Keratinocyte (primary cell): ENCODE results near the gene RPL7L1. TPM values are rescaled to one million over a fixed set of nuclear protein-coding genes. Genes with fewer than 3 reads are reported as not detected.

Experiments used
- DNase-seq: peaks from one replicate; pipeline ENCODE4 v3.0.0-alpha.2; 2011; ENCODE audit warnings: low read depth, missing footprints, low spot score
- FAIRE-seq: peaks from 2 replicates; lab custom pipeline; 2011; peaks lifted over from hg19 to GRCh38; lab: Jason Lieb, UNC
- H2AFZ ChIP-seq: 2 replicates; pipeline ENCODE4 v1.6.0; 2012; ENCODE audit warnings: low read length, control low read depth, inconsistent platforms; ENCODE audit not compliant: control insufficient read depth
- H3K27ac ChIP-seq: 2 replicates; pipeline ENCODE4 v1.5.1; 2011; ENCODE audit warnings: low read length; ENCODE audit not compliant: control insufficient read depth, insufficient read depth
- H3K27me3 ChIP-seq: 3 replicates; pipeline ENCODE4 v1.6.0; 2011; ENCODE audit warnings: low read length; ENCODE audit not compliant: control insufficient read depth, insufficient read depth; ENCODE audit errors: extremely low read depth
- H3K36me3 ChIP-seq, 2 experiments: 2 replicates in 1 of 2; 3 replicates in 1 of 2; pipeline ENCODE4 v1.5.1; 2011; ENCODE audit warnings: low read length in 2 of 2, mild to moderate bottlenecking in 1 of 2; ENCODE audit not compliant: control insufficient read depth in 2 of 2, insufficient read depth in 2 of 2; ENCODE audit errors: extremely low read depth in 1 of 2
- H3K4me1 ChIP-seq: 3 replicates; pipeline ENCODE4 v1.5.1; 2011; ENCODE audit warnings: low read length; ENCODE audit not compliant: control insufficient read depth, insufficient read depth; ENCODE audit errors: extremely low read depth
- H3K4me2 ChIP-seq: 3 replicates; pipeline ENCODE4 v1.6.0; 2011; ENCODE audit warnings: low read depth, low read length; ENCODE audit not compliant: control insufficient read depth, insufficient read depth; ENCODE audit errors: extremely low read depth
- H3K4me3 ChIP-seq, 3 experiments: fragments of 200-600 bp in 1 of 3; sonication (generic) in 1 of 3; 2 replicates in 2 of 3; 3 replicates in 1 of 3; pipeline ENCODE4 v1.5.1; 2011 to 2016; ENCODE audit warnings: low read length in 3 of 3, mild to moderate bottlenecking in 3 of 3, control low read depth in 2 of 3, inconsistent platforms in 1 of 3, low read depth in 1 of 3, mixed read lengths in 1 of 3, mixed run types in 1 of 3, moderate library complexity in 1 of 3; ENCODE audit not compliant: control insufficient read depth in 2 of 3, insufficient read depth in 2 of 3; ENCODE audit errors: extremely low read depth in 1 of 3
- H3K79me2 ChIP-seq: 2 replicates; pipeline ENCODE4 v1.6.0; 2012; ENCODE audit warnings: low read length; ENCODE audit not compliant: control insufficient read depth, insufficient read depth
- H3K9ac ChIP-seq: 3 replicates; pipeline ENCODE4 v1.6.0; 2011; ENCODE audit warnings: low read length; ENCODE audit not compliant: control insufficient read depth, insufficient read depth; ENCODE audit errors: extremely low read depth
- H3K9me1 ChIP-seq: 3 replicates; pipeline ENCODE4 v1.6.0; 2011; ENCODE audit warnings: low read length; ENCODE audit not compliant: control insufficient read depth, insufficient read depth; ENCODE audit errors: extremely low read depth
- H3K9me3 ChIP-seq: 2 replicates; pipeline ENCODE4 v1.5.1; 2012; ENCODE audit warnings: low read depth, low read length; ENCODE audit not compliant: control insufficient read depth
- H4K20me1 ChIP-seq: 3 replicates; pipeline ENCODE4 v1.6.0; 2011; ENCODE audit warnings: low read length; ENCODE audit not compliant: control insufficient read depth, insufficient read depth; ENCODE audit errors: extremely low read depth
- CTCF ChIP-seq, 3 experiments: IDR thresholded peaks in 1 of 3; conservative IDR thresholded peaks in 1 of 3; optimal IDR thresholded peaks in 1 of 3; 2 replicates in 2 of 3; 3 replicates in 1 of 3; pipeline versions ENCODE3 to v1.5.1; 2011; ENCODE audit warnings: low read length in 3 of 3, mild to moderate bottlenecking in 3 of 3, moderate library complexity in 2 of 3, control low read depth in 1 of 3, inconsistent platforms in 1 of 3; ENCODE audit not compliant: insufficient read depth in 2 of 3; ENCODE audit errors: extremely low read depth in 1 of 3
- EZH2 ChIP-seq: IDR thresholded peaks from one replicate; pipeline ENCODE4 v1.6.1; 2012; ENCODE audit warnings: inconsistent platforms, mild to moderate bottlenecking, low read length, moderate library complexity
- dilution Hi-C: fragments of 300-500 bp; cut with MboI; formaldehyde crosslinking; loops from one replicate; pipeline ENCODE4 v1.7.0; 2020; ENCODE audit warnings: low sequenced_read_pairs; ENCODE audit not compliant: extremely low pct_ligation_motif_present
- polyA plus RNA-seq, 5 experiments: library from polyadenylated mRNA; depleted of rRNA in 3 of 5; stranded (reverse) in 3 of 5; stranded (forward) in 1 of 5; unstranded in 1 of 5; fragments of >200 nt; gene quantifications; 1 replicate in 1 of 5; 2 replicates in 3 of 5; 3 replicates in 1 of 5; pipeline versions ENCODE4 v1.2.1 to v1.2.3, GENCODE V29; 2011 to 2012; ENCODE audit warnings: missing spikeins in 2 of 5, low read depth in 1 of 5, low replicate concordance in 1 of 5

RPL7L1 gene
- polyA plus RNA-seq, 1 donor (not counting 4 experiments of a cell fraction or from before 2014, with no cell fraction given) = 76.8 TPM

- H3K27me3 ChIP-seq = no peaks in the 10 kb centered on the region
- no peak for TF ChIP-seq EZH2
- no peak for TF ChIP-seq CTCF (optimal IDR thresholded peaks at IDR 0.05 in 1 of 3, IDR thresholded peaks at IDR 0.05 in 1 of 3, conservative IDR thresholded peaks at IDR 0.05 in 1 of 3; ENCODE audit: extremely low read depth in 1 of 3, insufficient read depth in 2 of 3, low read length in 3 of 3)
- H3K27ac ChIP-seq = peak within 1 kb of the TSS; percentile 86
- no peaks in the 10 kb centered on the region for H3K9me3 ChIP-seq
- DNase-seq (peak; percentile 90), FAIRE-seq (no peak)
- peaks cover 17% of the 10 kb centered on the region for H3K4me1 ChIP-seq
- dilution Hi-C loops = no loop called here
- H3K36me3 ChIP-seq = peaks cover 0 to 4% of the 10 kb centered on the region in 2 experiments
- H4K20me1 ChIP-seq = no peaks in the 10 kb centered on the region
- H2AFZ ChIP-seq = peak within 1 kb of the TSS; percentile 79
- peak within 1 kb of the TSS; percentile 96 for H3K4me2 ChIP-seq
- no peaks in the 10 kb centered on the region for H3K9me1 ChIP-seq
- peaks cover 31% of the 10 kb centered on the region for H3K79me2 ChIP-seq
- H3K4me3 ChIP-seq = peak within 1 kb of the TSS; percentile 63 to 98 (median 95)
- peak within 1 kb of the TSS; percentile 80 for H3K9ac ChIP-seq
These were observed 49.8 kb downstream of the RPL7L1 start, which contains the start of gene CNPY3 for GRCh38 chr6:42928986-42929820. CNPY3 (plus strand) TSS chr6:42929480; CDS start chr6:42929571, 91 bp downstream.

- H3K4me3 ChIP-seq = peak overlapping the region; percentile 63 to 98 (median 95)
- DNase-seq = no peak
- peak overlapping the region; percentile 86 for H3K27ac ChIP-seq
- dilution Hi-C loops = no loop called here
- no peaks in the 10 kb centered on the region for H3K27me3 ChIP-seq
- peak overlapping the region; percentile 80 for H3K9ac ChIP-seq
- peak; percentile 32 for FAIRE-seq
- H4K20me1 ChIP-seq = no peaks in the 10 kb centered on the region
- TF ChIP-seq CTCF (optimal IDR thresholded peaks at IDR 0.05 in 1 of 3, IDR thresholded peaks at IDR 0.05 in 1 of 3, conservative IDR thresholded peaks at IDR 0.05 in 1 of 3; ENCODE audit: extremely low read depth in 1 of 3, insufficient read depth in 2 of 3, low read length in 3 of 3) = no peak
- no peak for TF ChIP-seq EZH2
- peaks cover 0 to 5% of the 10 kb centered on the region in 2 experiments for H3K36me3 ChIP-seq
- H3K4me2 ChIP-seq = peak overlapping the region; percentile 96
- H3K4me1 ChIP-seq = peaks cover 17% of the 10 kb centered on the region
- no peaks in the 10 kb centered on the region for H3K9me1 ChIP-seq
- peak overlapping the region; percentile 79 for H2AFZ ChIP-seq
- H3K79me2 ChIP-seq = peaks cover 32% of the 10 kb centered on the region
- no peaks in the 10 kb centered on the region for H3K9me3 ChIP-seq
These were observed 50.5 kb downstream of the RPL7L1 start for GRCh38 chr6:42929821-42930360.
